NCI-H1417 (cell line): Measurements from ENCODE around the gene ADCY10.
"Not testable (repeated sequence)": the region's sequence is repeated elsewhere in the genome, so short reads cannot be mapped to it uniquely, and the experiment has no call there.

Experiments used
- DNase-seq, 3 experiments: peaks; one replicate each; lab custom pipeline; 2025; lab: John Stamatoyannopoulos, UW

Gene ADCY10

GRCh38 chr1:167926486-167926997 is 12.6 kb upstream of the ADCY10 start:
- peak in 1 of 3 experiments; percentile 25 for DNase-seq

GRCh38 chr1:167924543-167925231 is 10.8 kb upstream of the ADCY10 start:
- DNase-seq, result no peak

GRCh38 chr1:167924102-167924501 is 10.2 kb upstream of the ADCY10 start:
- no peak for DNase-seq

GRCh38 chr1:167923324-167924056 is 9.6 kb upstream of the ADCY10 start:
- DNase-seq, result no peak

- DNase-seq, result no peak
These were observed 8.7 kb upstream of the ADCY10 start for GRCh38 chr1:167922611-167923074.

- no peak for DNase-seq
These were observed 8.1 kb upstream of the ADCY10 start for GRCh38 chr1:167922023-167922422.

- DNase-seq, result no peak
These were observed 3.0 kb upstream of the ADCY10 start for GRCh38 chr1:167916766-167917511.

- no peak for DNase-seq
These were observed 1.6 kb upstream of the ADCY10 start for GRCh38 chr1:167915569-167915968.

GRCh38 chr1:167912294-167912693 is 1.6 kb downstream of the ADCY10 start:
- DNase-seq, result no peak

GRCh38 chr1:167911413-167911812 is 2.5 kb downstream of the ADCY10 start:
- no peak for DNase-seq

GRCh38 chr1:167910530-167910929 is 3.4 kb downstream of the ADCY10 start:
- no peak for DNase-seq

- DNase-seq, result no peak
These were observed 4.2 kb downstream of the ADCY10 start for GRCh38 chr1:167909691-167910180.

GRCh38 chr1:167905671-167906070 is 8.3 kb downstream of the ADCY10 start:
- DNase-seq, result no peak

- DNase-seq, result peak in 2 of 3 experiments; percentile 24 to 58
These were observed 8.8 kb downstream of the ADCY10 start for GRCh38 chr1:167905182-167905581.

GRCh38 chr1:167904652-167905130 is 9.2 kb downstream of the ADCY10 start:
- DNase-seq, result peak in 2 of 3 experiments; percentile 24 to 93

- no peak for DNase-seq
These were observed 13.0 kb downstream of the ADCY10 start for GRCh38 chr1:167900907-167901306.

- no peak for DNase-seq
These were observed 14.7 kb downstream of the ADCY10 start for GRCh38 chr1:167899253-167899681.

- DNase-seq, result no peak
These were observed 15.2 kb downstream of the ADCY10 start for GRCh38 chr1:167898578-167899222.

- no peak for DNase-seq
These were observed 20.1 kb downstream of the ADCY10 start for GRCh38 chr1:167893798-167894197.

GRCh38 chr1:167890400-167890799 is 23.5 kb downstream of the ADCY10 start:
- no peak for DNase-seq

GRCh38 chr1:167887187-167887586 is 26.7 kb downstream of the ADCY10 start:
- DNase-seq, result not testable (repeated sequence)
